HUES6 (cell line): Measurements from ENCODE around the gene GRB2.

Source experiments
- H3K27ac ChIP-seq: 2 replicates; pipeline ENCODE4 v1.7.0; 2013; ENCODE audit warnings: low read depth, mild to moderate bottlenecking, low read length, inconsistent platforms
- H3K27me3 ChIP-seq: 2 replicates; pipeline ENCODE4 v1.6.1; 2013; ENCODE audit warnings: low read length; ENCODE audit not compliant: control insufficient read depth, insufficient read depth
- H3K36me3 ChIP-seq: 2 replicates; pipeline ENCODE4 v1.6.1; 2013; ENCODE audit warnings: low read length; ENCODE audit not compliant: control insufficient read depth, insufficient read depth
- H3K4me1 ChIP-seq: 2 replicates; pipeline ENCODE4 v1.6.1; 2013; ENCODE audit warnings: low read length; ENCODE audit not compliant: control insufficient read depth, insufficient read depth
- H3K4me3 ChIP-seq: 2 replicates; pipeline ENCODE4 v1.5.1; 2013; ENCODE audit warnings: low read depth, low read length
- H3K9ac ChIP-seq: one replicate; pipeline ENCODE4 v1.6.1; 2013; ENCODE audit warnings: mild to moderate bottlenecking, low read length
- H3K9me3 ChIP-seq: 2 replicates; pipeline ENCODE4 v1.6.1; 2013; ENCODE audit warnings: low read depth, low read length; ENCODE audit not compliant: control insufficient read depth, insufficient read depth

Gene GRB2

DNA sequence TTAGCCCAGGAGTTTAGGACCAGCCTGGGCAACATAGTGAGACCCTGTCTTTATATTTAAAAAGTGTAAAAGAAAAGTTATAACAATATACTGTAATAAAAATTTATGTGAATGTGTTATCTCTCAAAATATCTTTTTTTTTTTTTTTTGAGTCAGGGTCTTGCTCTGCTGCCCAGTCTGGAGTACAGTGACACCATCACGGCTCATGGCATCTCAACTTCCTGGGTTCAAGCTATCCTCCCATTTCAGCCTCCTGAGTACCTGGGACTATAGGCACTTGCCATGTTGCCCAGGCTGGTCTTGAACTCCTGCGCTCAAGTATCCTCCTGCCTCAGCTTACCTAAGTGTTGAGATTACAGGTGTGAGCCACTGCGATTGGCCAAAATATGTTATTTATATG, 70.8 kb downstream of the GRB2 start:
- H3K27ac ChIP-seq = no peak overlapping the region
- H3K4me3 ChIP-seq = no peak overlapping the region
- no peaks in the 10 kb centered on the region for H3K9me3 ChIP-seq
- H3K9ac ChIP-seq = no peak overlapping the region
- H3K4me1 ChIP-seq = peaks cover 14% of the 10 kb centered on the region; the same call in 1 of the 2 replicates
- peaks cover 6% of the 10 kb centered on the region for H3K36me3 ChIP-seq
- H3K27me3 ChIP-seq = no peaks in the 10 kb centered on the region

DNA sequence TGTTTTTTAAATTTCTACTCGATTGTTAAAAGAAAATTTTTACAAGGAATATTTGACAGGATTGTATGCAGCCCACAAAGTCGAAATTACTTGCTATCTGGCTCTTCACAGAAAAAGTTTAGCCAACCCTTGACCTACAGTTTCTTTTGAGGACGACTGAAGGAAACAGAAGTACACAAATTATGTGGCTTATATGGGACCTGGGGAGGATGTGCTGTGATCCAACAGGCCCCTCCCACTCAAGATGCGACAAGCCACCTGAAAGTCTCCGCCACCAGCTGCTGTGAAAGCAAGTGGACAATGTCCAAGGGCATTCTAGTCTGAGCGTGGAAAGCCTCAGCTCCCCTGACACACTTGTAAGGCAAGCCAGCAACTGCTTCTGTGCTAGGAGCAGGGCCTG, 73.8 kb downstream of the GRB2 start:
- Histone ChIP-seq H3K27me3 (no peaks in the 10 kb centered on the region), H3K4me1 (peaks cover 15% of the 10 kb centered on the region), H3K9ac (no peak overlapping the region), H3K9me3 (no peaks in the 10 kb centered on the region), H3K27ac (no peak overlapping the region), H3K36me3 (peaks cover 9% of the 10 kb centered on the region), H3K4me3 (no peak overlapping the region)

DNA sequence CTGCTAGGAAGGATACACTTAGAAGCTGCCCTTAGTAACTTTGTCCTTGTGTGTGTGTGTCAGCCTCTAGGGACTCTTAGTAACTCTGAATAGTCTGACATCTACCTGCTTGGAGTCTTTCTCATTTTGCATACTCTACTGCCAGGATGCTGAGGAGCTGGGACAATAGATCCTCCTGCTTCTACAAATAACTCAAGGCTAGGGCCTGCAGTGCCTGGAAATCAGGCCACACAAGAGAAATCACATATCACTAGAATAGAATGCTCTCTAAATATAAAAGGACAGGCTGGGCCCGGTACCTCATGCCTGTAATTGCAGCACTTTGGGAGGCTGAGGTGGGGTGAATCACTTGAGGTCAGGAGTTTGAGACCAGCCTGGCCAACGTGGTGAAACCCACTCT, 77.7 kb downstream of the GRB2 start:
- Histone ChIP-seq H3K4me1 (peaks cover 21% of the 10 kb centered on the region), H3K9ac (no peak overlapping the region), H3K27ac (no peak overlapping the region), H3K4me3 (no peak overlapping the region), H3K27me3 (no peaks in the 10 kb centered on the region), H3K9me3 (no peaks in the 10 kb centered on the region), H3K36me3 (peaks cover 21% of the 10 kb centered on the region)

DNA sequence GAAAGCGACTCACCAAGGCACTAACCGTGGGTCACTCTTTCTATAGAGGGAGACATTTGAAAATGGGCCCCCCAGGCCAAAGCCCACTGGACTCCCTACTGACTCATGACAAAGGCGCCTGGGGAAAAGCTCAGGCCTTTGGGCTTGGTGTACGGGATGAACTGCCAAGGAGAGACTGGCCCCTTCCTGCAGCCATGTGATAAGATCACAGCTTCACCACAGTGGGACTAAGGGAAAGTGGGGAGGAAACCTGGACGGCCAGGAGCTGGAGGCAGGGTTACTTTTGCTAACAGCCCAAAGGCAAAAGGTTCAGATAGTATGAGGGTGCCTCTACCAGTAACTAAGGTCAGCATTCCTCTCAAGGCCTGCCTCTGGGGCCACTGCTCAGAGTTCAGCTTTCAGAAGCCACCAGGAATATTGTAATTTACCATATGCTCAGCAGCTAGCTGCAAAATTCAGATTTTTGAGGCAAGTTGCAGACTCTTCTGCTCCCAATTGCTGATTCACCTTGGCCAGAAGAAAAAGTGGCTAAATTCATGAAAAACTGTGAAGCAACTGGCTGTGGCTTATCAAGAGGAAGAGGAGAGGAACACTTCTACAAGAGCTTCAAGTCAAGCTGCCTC, 79.1 kb downstream of the GRB2 start:
- Histone ChIP-seq H3K4me1 (peaks cover 21% of the 10 kb centered on the region), H3K4me3 (no peak overlapping the region), H3K9ac (no peak overlapping the region), H3K36me3 (peaks cover 24% of the 10 kb centered on the region), H3K27ac (peak overlapping the region; percentile 2; the same call in 1 of the 2 replicates), H3K9me3 (no peaks in the 10 kb centered on the region), H3K27me3 (no peaks in the 10 kb centered on the region)

DNA sequence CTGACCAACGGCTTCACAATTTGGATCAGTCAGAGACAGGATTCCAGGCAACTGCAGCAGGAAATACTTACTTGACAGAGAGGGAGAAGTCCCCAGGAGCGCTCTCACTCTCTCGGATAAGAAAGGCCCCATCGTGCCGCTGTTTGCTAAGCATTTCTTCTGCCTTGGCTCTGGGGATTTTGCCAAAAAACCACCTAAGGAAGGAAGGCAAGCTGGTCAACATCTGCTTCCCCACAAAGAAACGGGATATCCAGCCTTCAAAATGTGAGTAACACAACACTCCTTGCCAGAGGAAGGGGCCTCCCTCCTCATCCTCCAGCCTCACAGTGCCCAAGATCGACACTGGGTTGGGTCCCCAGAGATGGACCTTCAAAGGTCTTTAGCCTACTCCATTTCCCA, 79.7 kb downstream of the GRB2 start:
- peaks cover 30% of the 10 kb centered on the region for H3K36me3 ChIP-seq
- no peak overlapping the region for H3K9ac ChIP-seq
- H3K4me3 ChIP-seq = no peak overlapping the region
- peaks cover 17% of the 10 kb centered on the region for H3K4me1 ChIP-seq
- H3K27me3 ChIP-seq = no peaks in the 10 kb centered on the region
- H3K27ac ChIP-seq = peak overlapping the region; percentile 31; the same call in 1 of the 2 replicates
- no peaks in the 10 kb centered on the region for H3K9me3 ChIP-seq

DNA sequence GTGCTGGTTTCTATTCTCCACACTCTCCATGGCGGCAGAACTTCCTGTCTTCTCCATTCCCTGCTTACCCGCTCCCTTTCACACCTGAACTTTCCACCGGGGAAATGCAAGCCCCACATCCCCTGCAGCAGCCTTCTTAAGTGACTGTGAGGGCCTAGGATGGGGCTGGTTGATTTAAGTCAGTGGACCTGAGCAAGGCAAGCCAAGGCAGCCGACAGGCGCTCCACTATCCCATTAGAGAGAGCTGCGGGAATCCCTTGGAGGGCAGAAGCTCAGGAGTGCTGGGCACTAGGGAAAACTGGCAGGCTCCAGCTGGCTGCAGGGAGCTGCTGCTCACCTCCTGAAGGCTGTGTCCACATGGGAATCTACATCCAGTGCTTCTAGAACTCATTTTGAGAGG, 80.1 kb downstream of the GRB2 start:
- peaks cover 34% of the 10 kb centered on the region for H3K36me3 ChIP-seq
- peaks cover 14% of the 10 kb centered on the region for H3K4me1 ChIP-seq
- H3K27me3 ChIP-seq = no peaks in the 10 kb centered on the region
- no peak overlapping the region for H3K9ac ChIP-seq
- H3K9me3 ChIP-seq = no peaks in the 10 kb centered on the region
- H3K27ac ChIP-seq = peak overlapping the region; percentile 31; the same call in 1 of the 2 replicates
- H3K4me3 ChIP-seq = no peak overlapping the region

DNA sequence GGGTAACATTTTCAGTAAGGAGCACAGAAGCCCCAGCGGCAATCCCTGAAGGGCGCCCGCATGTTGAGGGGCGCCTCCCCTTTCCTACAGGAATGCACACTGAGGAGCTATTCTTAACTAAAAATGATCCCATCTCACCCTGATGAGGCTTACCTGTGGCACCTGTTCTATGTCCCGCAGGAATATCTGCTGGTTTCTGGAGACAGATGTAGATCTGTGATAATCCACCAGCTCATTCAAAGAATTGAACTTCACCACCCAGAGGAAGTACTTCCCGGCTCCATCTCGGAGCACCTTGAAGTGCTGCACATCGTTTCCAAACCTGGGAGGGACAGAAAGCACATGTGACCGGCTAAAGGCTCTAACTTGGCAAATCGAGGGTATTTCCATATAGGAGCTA, 84.0 kb downstream of the GRB2 start:
- H3K36me3 ChIP-seq = peaks cover 46% of the 10 kb centered on the region
- H3K9ac ChIP-seq = no peak overlapping the region
- H3K9me3 ChIP-seq = no peaks in the 10 kb centered on the region
- H3K27ac ChIP-seq = no peak overlapping the region
- no peak overlapping the region for H3K4me3 ChIP-seq
- H3K27me3 ChIP-seq = no peaks in the 10 kb centered on the region
- H3K4me1 ChIP-seq = peaks cover 28% of the 10 kb centered on the region

DNA sequence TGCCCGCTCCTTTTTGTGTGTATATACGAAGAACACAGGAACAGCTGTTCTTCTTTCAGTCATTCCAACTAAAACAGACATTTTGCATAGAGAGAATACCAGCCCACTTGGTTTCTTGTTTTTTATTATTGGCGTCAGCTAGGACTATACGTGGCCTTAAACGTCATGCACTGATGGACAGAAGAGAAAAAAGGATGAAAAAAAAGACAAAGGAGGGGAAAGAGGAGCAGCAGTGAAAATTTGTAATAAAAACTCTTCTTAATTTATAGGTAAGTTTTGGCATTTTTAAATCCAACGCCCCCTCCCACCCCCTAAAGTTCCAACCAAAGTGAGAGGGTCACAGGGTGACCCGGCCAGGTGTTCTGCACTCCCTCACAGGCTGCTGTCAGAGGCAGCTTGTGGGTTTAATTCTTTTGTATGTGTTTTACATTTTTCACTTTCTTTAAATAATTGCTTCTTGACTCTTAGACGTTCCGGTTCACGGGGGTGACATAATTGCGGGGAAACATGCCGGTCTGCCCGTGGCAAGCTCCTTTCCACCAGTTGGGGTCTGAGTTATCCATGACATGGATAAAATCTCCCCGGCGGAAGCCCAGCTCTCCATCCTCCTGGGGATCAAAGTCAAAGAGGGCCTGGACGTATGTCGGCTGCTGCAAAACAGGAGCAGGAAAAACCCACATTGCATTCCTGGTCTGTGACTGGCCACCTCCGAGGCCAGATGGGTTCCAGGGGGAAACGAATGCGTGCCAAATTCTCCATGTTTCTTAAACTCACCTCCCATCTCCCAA, 85.4 kb downstream of the GRB2 start:
- Histone ChIP-seq H3K27me3 (no peaks in the 10 kb centered on the region), H3K4me1 (peaks cover 19% of the 10 kb centered on the region), H3K9ac (no peak overlapping the region), H3K36me3 (peaks cover 40% of the 10 kb centered on the region), H3K27ac (no peak overlapping the region), H3K9me3 (no peaks in the 10 kb centered on the region), H3K4me3 (no peak overlapping the region)

DNA sequence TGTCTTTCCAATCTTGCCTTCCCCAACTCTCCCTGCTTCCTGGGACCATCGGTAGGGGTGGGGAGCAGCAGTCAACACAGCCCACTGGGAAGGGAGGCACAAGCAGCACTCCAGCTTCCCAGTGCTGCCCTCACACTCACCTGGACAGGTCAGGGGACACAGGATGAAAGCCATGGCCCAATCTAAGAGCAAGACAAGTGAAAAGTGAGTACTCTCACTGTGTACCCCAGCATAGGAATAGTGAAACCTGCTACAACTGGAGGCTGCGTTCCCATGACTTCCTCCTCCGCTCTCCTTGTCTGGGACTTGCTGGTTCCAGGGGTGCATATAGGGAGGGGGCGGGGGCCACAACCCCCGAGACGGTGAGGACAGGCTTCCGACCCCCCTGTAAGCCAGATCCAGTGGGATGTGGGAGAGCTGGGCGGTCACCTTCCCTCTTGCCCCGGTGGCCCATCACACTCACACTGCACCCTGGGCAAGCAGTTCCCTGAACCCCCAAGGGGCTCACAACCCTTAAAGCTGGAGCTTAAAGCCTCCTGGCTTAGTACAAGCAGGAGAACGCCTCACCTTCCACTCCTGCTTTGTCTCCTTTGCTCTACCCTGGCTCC, 86.8 kb downstream of the GRB2 start:
- Histone ChIP-seq H3K9me3 (no peaks in the 10 kb centered on the region), H3K27me3 (no peaks in the 10 kb centered on the region), H3K27ac (0 out of 2 replicates have a peak overlapping the region, but pooled peaks have one; percentile 2), H3K36me3 (peaks cover 34% of the 10 kb centered on the region), H3K4me3 (no peak overlapping the region), H3K9ac (no peak overlapping the region), H3K4me1 (peaks cover 19% of the 10 kb centered on the region)

DNA sequence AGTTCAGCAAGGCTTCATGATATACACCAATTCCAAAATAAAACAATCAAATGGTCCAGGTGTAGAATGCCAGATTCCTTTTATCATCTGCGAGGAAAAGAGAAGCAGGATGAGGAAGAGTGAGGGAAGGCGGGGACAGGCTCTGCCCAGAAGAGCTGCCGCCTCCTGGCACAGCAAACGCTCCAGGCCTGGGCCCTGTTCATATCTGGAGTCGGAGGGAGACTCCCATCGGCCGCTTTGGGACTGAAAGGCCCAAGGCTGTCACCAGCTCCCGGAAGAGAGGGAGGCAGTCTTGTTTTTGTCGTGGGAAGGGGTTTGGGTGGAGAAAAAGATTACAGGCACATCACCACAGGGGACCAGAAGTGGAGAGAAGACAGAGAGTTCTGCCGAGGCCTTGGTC, 87.3 kb downstream of the GRB2 start:
- peaks cover 34% of the 10 kb centered on the region for H3K36me3 ChIP-seq
- no peak overlapping the region for H3K9ac ChIP-seq
- H3K9me3 ChIP-seq = no peaks in the 10 kb centered on the region
- no peak overlapping the region for H3K4me3 ChIP-seq
- H3K4me1 ChIP-seq = peaks cover 18% of the 10 kb centered on the region
- H3K27me3 ChIP-seq = no peaks in the 10 kb centered on the region
- 0 out of 2 replicates have a peak overlapping the region, but pooled peaks have one; percentile 2 for H3K27ac ChIP-seq

DNA sequence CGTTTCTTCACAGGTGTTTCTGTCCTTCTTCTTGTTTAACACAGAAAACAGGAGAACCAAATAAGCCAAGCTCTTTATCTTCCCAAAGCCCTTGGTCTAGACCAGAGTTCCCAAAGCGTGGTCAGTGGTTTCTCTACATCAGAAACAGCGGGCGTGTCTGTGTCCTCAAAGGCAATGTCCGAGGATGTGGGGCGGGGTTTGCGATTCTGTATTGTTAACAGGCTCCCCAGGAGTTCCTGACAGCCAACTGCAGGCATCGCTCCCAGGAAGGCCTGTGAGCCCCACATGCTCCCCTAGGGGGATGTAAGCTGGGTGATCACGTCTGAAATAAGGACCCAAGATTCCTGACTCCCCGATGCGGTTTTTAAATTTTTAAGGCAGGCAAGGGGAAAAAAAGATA, 87.8 kb downstream of the GRB2 start:
- Histone ChIP-seq H3K27me3 (no peaks in the 10 kb centered on the region), H3K27ac (no peak overlapping the region), H3K36me3 (peaks cover 34% of the 10 kb centered on the region), H3K4me3 (no peak overlapping the region), H3K9ac (no peak overlapping the region), H3K4me1 (peaks cover 17% of the 10 kb centered on the region; the same call in 1 of the 2 replicates), H3K9me3 (no peaks in the 10 kb centered on the region)
